Naive thymus-derived CD4-positive, alpha-beta T cell (primary cell): Measurements from ENCODE around the gene SLC39A3. TPM values are rescaled to one million over a fixed set of nuclear protein-coding genes. Genes with fewer than 3 reads are reported as not detected.
A peak's percentile ranks its signal among the peaks of the same experiment; 100 is the strongest.
"Not testable (repeated sequence)": the region's sequence is repeated elsewhere in the genome, so short reads cannot be mapped to it uniquely, and the experiment has no call there.

ENCODE experiments used
- ATAC-seq: fragments of 150-1000 bp; cut with Tn5 transposase; 2 replicates; pipeline ENCODE4 v1.10.0; 2021; ENCODE audit warnings: mild to moderate bottlenecking, moderate library complexity
- CTCF ChIA-PET: fragments of 350-600 bp; sonication (Branson Sonifier 250); formaldehyde crosslinking; loops from one replicate; lab custom pipeline; 2021; ENCODE audit warnings: antibody characterized with exemption; lab: Charles Lee
- POLR2A ChIA-PET: fragments of 350-600 bp; sonication (Branson Sonifier 250); formaldehyde crosslinking; loops from one replicate; lab custom pipeline; 2021; ENCODE audit warnings: antibody characterized with exemption, inconsistent platforms; lab: Charles Lee
- DNase-seq, 9 donors: peaks; one replicate each; pipeline versions ENCODE4 v3.0.0 to v3.0.0-alpha.2; 2020 to 2022; ENCODE audit warnings: mixed read lengths in 1 of 9
- H3K27ac ChIP-seq: one replicate; pipeline ENCODE4 v1.7.0; 2013; ENCODE audit warnings: mild to moderate bottlenecking, low read depth, low read length, moderate library complexity
- H3K27me3 ChIP-seq, 2 donors: one replicate each; pipeline ENCODE4 v1.7.0; 2013; ENCODE audit warnings: low read length in 2 of 2, mild to moderate bottlenecking in 2 of 2, moderate library complexity in 2 of 2; ENCODE audit not compliant: control insufficient read depth in 2 of 2, insufficient read depth in 2 of 2
- H3K36me3 ChIP-seq, 3 experiments: 1 replicate in 2 of 3; 2 replicates in 1 of 3; pipeline ENCODE4 v1.7.0; 2013; ENCODE audit warnings: low read length in 3 of 3, mild to moderate bottlenecking in 3 of 3, moderate library complexity in 1 of 3; ENCODE audit not compliant: insufficient read depth in 3 of 3, control insufficient read depth in 2 of 3
- H3K4me1 ChIP-seq, 2 donors: one replicate each; pipeline ENCODE4 v1.7.0; 2013; ENCODE audit warnings: low read length in 2 of 2, mild to moderate bottlenecking in 2 of 2, moderate library complexity in 1 of 2; ENCODE audit not compliant: control insufficient read depth in 2 of 2, insufficient read depth in 2 of 2
- H3K4me3 ChIP-seq: 2 replicates; pipeline ENCODE4 v1.7.0; 2013; ENCODE audit warnings: mild to moderate bottlenecking, low read length
- H3K9me3 ChIP-seq, 3 experiments: 1 replicate in 2 of 3; 2 replicates in 1 of 3; pipeline ENCODE4 v1.7.0; 2013; ENCODE audit warnings: low read length in 3 of 3; ENCODE audit not compliant: control insufficient read depth in 2 of 3
- H3K27ac Mint-ChIP-seq, 9 donors: one replicate each; pipeline ENCODE4 v1.8.0; 2020 to 2022; ENCODE audit warnings: mixed read lengths in 9 of 9, mild to moderate bottlenecking in 8 of 9, moderate library complexity in 5 of 9, inconsistent platforms in 2 of 9
- H3K27me3 Mint-ChIP-seq, 5 donors: one replicate each; pipeline ENCODE4 v1.8.0; 2021 to 2022; ENCODE audit warnings: mixed read lengths in 5 of 5, mild to moderate bottlenecking in 1 of 5
- H3K36me3 Mint-ChIP-seq, 5 donors: one replicate each; pipeline ENCODE4 v1.8.0; 2020 to 2022; ENCODE audit warnings: mixed read lengths in 5 of 5, mild to moderate bottlenecking in 3 of 5, inconsistent platforms in 1 of 5
- H3K4me1 Mint-ChIP-seq, 7 donors: one replicate each; pipeline ENCODE4 v1.8.0; 2020 to 2022; ENCODE audit warnings: mixed read lengths in 7 of 7, mild to moderate bottlenecking in 3 of 7, inconsistent platforms in 1 of 7
- H3K4me3 Mint-ChIP-seq, 10 donors: one replicate each; pipeline ENCODE4 v1.8.0; 2020 to 2022; ENCODE audit warnings: mild to moderate bottlenecking in 10 of 10, mixed read lengths in 10 of 10, moderate library complexity in 6 of 10, inconsistent platforms in 2 of 10
- H3K9me3 Mint-ChIP-seq, 11 donors: one replicate each; pipeline ENCODE4 v1.8.0; 2020 to 2022; ENCODE audit warnings: mixed read lengths in 11 of 11, mild to moderate bottlenecking in 4 of 11, inconsistent platforms in 1 of 11, moderate library complexity in 1 of 11
- intact Hi-C, 2 donors: fragments of 100-400 bp; cut with micrococcal nuclease; formaldehyde crosslinking; loops; one replicate each; pipeline ENCODE4 v1.15.1; 2023
- polyA plus RNA-seq, 2 donors: library from polyadenylated mRNA; unstranded; fragments of 300-500 nt; fragmentation: Illumina TruSeq; gene quantifications; one replicate each; pipeline ENCODE4 v1.2.3, GENCODE V29; 2021
- total RNA-seq, 6 experiments: library from RNA in 5 of 6; stranded (reverse) in 5 of 6; gene quantifications; 1 replicate in 5 of 6; 2 replicates in 1 of 6; pipeline ENCODE4 v1.2.3 and lab custom pipeline; 2021 to 2026

Gene SLC39A3
- total and polyA plus RNA-seq, 7 experiments from 2014 or later = 10.1 to 42.1 (median 20.0) TPM

GRCh38 chr19:2716722-2717637 is 22.8 kb downstream of the SLC39A3 start:
- H3K27me3 Mint-ChIP-seq = peaks cover 5 to 18% (median 12%) of the 10 kb centered on the region in 5 donors
- Histone ChIP-seq H3K36me3 (no peaks in the 10 kb centered on the region), H3K9me3 (peaks cover 0 to 7% (median 0%) of the 10 kb centered on the region in 3 experiments), H3K4me1 (peaks cover 0 to 8% of the 10 kb centered on the region in 2 donors), H3K4me3 (no peak overlapping the region), H3K27ac (no peak overlapping the region), H3K27me3 (peaks cover 0 to 15% of the 10 kb centered on the region in 2 donors)
- ATAC-seq (no peak), DNase-seq (no peak)
- H3K9me3 Mint-ChIP-seq = peaks cover 0 to 11% (median 10%) of the 10 kb centered on the region in 11 donors
- no peak overlapping the region for H3K27ac Mint-ChIP-seq
- CTCF ChIA-PET = interaction anchor here (0.6 kb wide), 1 partner anchor 1272 kb away, joined by 3 read pairs; no protein-coding TSS in a partner anchor
- intact Hi-C loops = no loop called here
- H3K4me3 Mint-ChIP-seq = no peak overlapping the region
- H3K36me3 Mint-ChIP-seq = peaks cover 0 to 5% (median 2%) of the 10 kb centered on the region in 5 donors
- peaks cover 0 to 10% (median 4%) of the 10 kb centered on the region in 7 donors for H3K4me1 Mint-ChIP-seq
- POLR2A ChIA-PET = no interaction called here

- DNase-seq (no peak), ATAC-seq (no peak)
- no peak overlapping the region for H3K4me3 ChIP-seq
- H3K27ac Mint-ChIP-seq = no peak overlapping the region
- peaks cover 0 to 8% of the 10 kb centered on the region in 2 donors for H3K4me1 ChIP-seq
- ChIA-PET POLR2A (no interaction called here), CTCF (no interaction called here)
- no peaks in the 10 kb centered on the region for H3K36me3 ChIP-seq
- no peak overlapping the region for H3K4me3 Mint-ChIP-seq
- peaks cover 0 to 7% (median 0%) of the 10 kb centered on the region in 3 experiments for H3K9me3 ChIP-seq
- H3K9me3 Mint-ChIP-seq = peaks cover 0 to 11% (median 10%) of the 10 kb centered on the region in 11 donors
- H3K27me3 ChIP-seq = peaks cover 0 to 10% of the 10 kb centered on the region in 2 donors
- H3K27me3 Mint-ChIP-seq = peaks cover 5 to 14% (median 10%) of the 10 kb centered on the region in 5 donors
- no peak overlapping the region for H3K27ac ChIP-seq
- H3K4me1 Mint-ChIP-seq = peaks cover 3 to 11% (median 5%) of the 10 kb centered on the region in 7 donors
- H3K36me3 Mint-ChIP-seq = peaks cover 0 to 5% (median 2%) of the 10 kb centered on the region in 5 donors
- intact Hi-C loops = no loop called here
Measured at GRCh38 chr19:2716275-2716650, 23.6 kb downstream of the SLC39A3 start.

GRCh38 chr19:2715470-2716274 is 24.1 kb downstream of the SLC39A3 start:
- intact Hi-C loops = no loop called here
- peaks cover 5 to 14% (median 10%) of the 10 kb centered on the region in 5 donors for H3K27me3 Mint-ChIP-seq
- H3K27ac Mint-ChIP-seq = no peak overlapping the region
- ChIA-PET CTCF (no interaction called here), POLR2A (interaction anchor here (0.6 kb wide), 1 partner anchor 40 kb away, joined by 3 read pairs; no protein-coding TSS in a partner anchor)
- peak overlapping the region in 1 of 10 donors; percentile 1 for H3K4me3 Mint-ChIP-seq
- H3K36me3 Mint-ChIP-seq = peaks cover 0 to 5% (median 2%) of the 10 kb centered on the region in 5 donors
- H3K9me3 Mint-ChIP-seq = peaks cover 0 to 11% (median 10%) of the 10 kb centered on the region in 11 donors
- peaks cover 4 to 15% (median 6%) of the 10 kb centered on the region in 7 donors for H3K4me1 Mint-ChIP-seq
- DNase-seq (no peak), ATAC-seq (no peak)
- Histone ChIP-seq H3K4me1 (peaks cover 0 to 8% of the 10 kb centered on the region in 2 donors), H3K4me3 (no peak overlapping the region), H3K36me3 (no peaks in the 10 kb centered on the region), H3K27me3 (peaks cover 0 to 10% of the 10 kb centered on the region in 2 donors), H3K27ac (no peak overlapping the region), H3K9me3 (peaks cover 0 to 7% (median 0%) of the 10 kb centered on the region in 3 experiments)

GRCh38 chr19:2714531-2715269 is 25.1 kb downstream of the SLC39A3 start:
- ATAC-seq (no peak), DNase-seq (no peak)
- no peaks in the 10 kb centered on the region for H3K36me3 ChIP-seq
- no peak overlapping the region for H3K4me3 Mint-ChIP-seq
- H3K27me3 Mint-ChIP-seq = peaks cover 2 to 9% (median 7%) of the 10 kb centered on the region in 5 donors
- intact Hi-C loops = no loop called here
- no peak overlapping the region for H3K4me3 ChIP-seq
- H3K9me3 ChIP-seq = peaks cover 0 to 7% (median 0%) of the 10 kb centered on the region in 3 experiments
- H3K27me3 ChIP-seq = peaks cover 0 to under 1% of the 10 kb centered on the region in 2 donors
- ChIA-PET POLR2A (interaction anchor here (0.6 kb wide), 2 partner anchors 41 to 931 kb away, joined by 3 read pairs; no protein-coding TSS in a partner anchor), CTCF (no interaction called here)
- H3K36me3 Mint-ChIP-seq = peaks cover 0 to 5% (median 2%) of the 10 kb centered on the region in 5 donors
- H3K4me1 ChIP-seq = no peaks in the 10 kb centered on the region
- H3K9me3 Mint-ChIP-seq = peaks cover 0 to 11% (median 10%) of the 10 kb centered on the region in 11 donors
- no peak overlapping the region for H3K27ac ChIP-seq
- H3K4me1 Mint-ChIP-seq = peaks cover 1 to 17% (median 6%) of the 10 kb centered on the region in 7 donors
- no peak overlapping the region for H3K27ac Mint-ChIP-seq

GRCh38 chr19:2714102-2714501 is 25.7 kb downstream of the SLC39A3 start:
- CTCF ChIA-PET, H3K27me3 Mint-ChIP-seq, DNase-seq, H3K36me3 ChIP-seq, H3K36me3 Mint-ChIP-seq, intact Hi-C loops, H3K4me3 ChIP-seq, H3K27ac ChIP-seq, ATAC-seq, H3K9me3 ChIP-seq, H3K27me3 ChIP-seq, H3K4me3 Mint-ChIP-seq, H3K27ac Mint-ChIP-seq, H3K4me1 ChIP-seq: not testable (repeated sequence)
- peaks cover 0 to 15% (median 6%) of the 10 kb centered on the region in 7 donors for H3K4me1 Mint-ChIP-seq
- H3K9me3 Mint-ChIP-seq = peaks cover 0 to 11% (median 10%) of the 10 kb centered on the region in 11 donors
- POLR2A ChIA-PET = interaction anchor here (0.6 kb wide), 1 partner anchor 931 kb away, joined by 3 read pairs; no protein-coding TSS in a partner anchor

GRCh38 chr19:2713170-2713569 is 26.6 kb downstream of the SLC39A3 start:
- H3K36me3 Mint-ChIP-seq, H3K4me1 ChIP-seq, H3K27ac Mint-ChIP-seq, H3K36me3 ChIP-seq, H3K27me3 ChIP-seq, H3K4me3 Mint-ChIP-seq, DNase-seq, CTCF ChIA-PET, ATAC-seq, intact Hi-C loops, H3K27me3 Mint-ChIP-seq, H3K9me3 ChIP-seq, POLR2A ChIA-PET, H3K4me3 ChIP-seq, H3K27ac ChIP-seq: not testable (repeated sequence)
- Mint-ChIP-seq H3K9me3 (peaks cover 0 to 11% (median 10%) of the 10 kb centered on the region in 11 donors), H3K4me1 (peaks cover 0 to 15% (median 6%) of the 10 kb centered on the region in 7 donors)
